Kidney epithelial cell (primary cell): ENCODE results near the gene MRPL53. TPM values are rescaled to one million over a fixed set of nuclear protein-coding genes. Genes with fewer than 3 reads are reported as not detected.

Experiments used
- DNase-seq: peaks from one replicate; pipeline ENCODE4 v3.0.0-alpha.2; 2010; ENCODE audit warnings: low read depth
- H3K27me3 ChIP-seq: 2 replicates; pipeline ENCODE4 v1.6.0; 2011; ENCODE audit warnings: low read length; ENCODE audit not compliant: control insufficient read depth, insufficient read depth
- H3K36me3 ChIP-seq: 2 replicates; pipeline ENCODE4 v1.5.1; 2011; ENCODE audit warnings: low read length; ENCODE audit not compliant: control insufficient read depth, insufficient read depth
- H3K4me3 ChIP-seq: 2 replicates; pipeline ENCODE4 v1.5.1; 2011; ENCODE audit warnings: low read depth, mild to moderate bottlenecking, control low read depth, low read length
- CTCF ChIP-seq: IDR thresholded peaks from 2 replicates; pipeline ENCODE4 v1.5.1; 2011; ENCODE audit warnings: mild to moderate bottlenecking, moderate library complexity, low read length, control low read depth, inconsistent platforms; ENCODE audit not compliant: insufficient read depth, poor library complexity, severe bottlenecking
- total RNA-seq: library from RNA; depleted of rRNA; stranded (reverse); fragments of >200 nt; gene quantifications from 2 replicates; pipeline ENCODE4 v1.2.3, GENCODE V29; 2015

Gene MRPL53
- total RNA-seq, 1 donor from 2014 or later: 24.6 TPM

- H3K27me3 ChIP-seq: no peaks in the 10 kb centered on the region
- peak overlapping the region; percentile 72 for H3K4me3 ChIP-seq
- H3K36me3 ChIP-seq: no peaks in the 10 kb centered on the region
- no peak for TF ChIP-seq CTCF
- DNase-seq: no peak
Observed at GRCh38 chr2:74439803-74440377, 32.6 kb downstream of the MRPL53 start.

- Histone ChIP-seq H3K27me3 (no peaks in the 10 kb centered on the region), H3K4me3 (peak overlapping the region; percentile 72), H3K36me3 (no peaks in the 10 kb centered on the region)
- TF ChIP-seq CTCF: no peak
- no peak for DNase-seq
Observed at GRCh38 chr2:74439373-74439772, 33.1 kb downstream of the MRPL53 start.

- TF ChIP-seq CTCF: no peak
- Histone ChIP-seq H3K36me3 (no peaks in the 10 kb centered on the region), H3K27me3 (no peaks in the 10 kb centered on the region), H3K4me3 (no peak overlapping the region)
- no peak for DNase-seq
Observed at GRCh38 chr2:74438248-74438647, 34.2 kb downstream of the MRPL53 start.

- no peak for TF ChIP-seq CTCF
- H3K36me3 ChIP-seq: no peaks in the 10 kb centered on the region
- H3K27me3 ChIP-seq: no peaks in the 10 kb centered on the region
- DNase-seq: no peak
- H3K4me3 ChIP-seq: no peak overlapping the region
Observed at GRCh38 chr2:74436848-74437695, 35.4 kb downstream of the MRPL53 start.

GRCh38 chr2:74436111-74436805 lies 36.2 kb downstream of the MRPL53 start:
- Histone ChIP-seq H3K4me3 (no peak overlapping the region), H3K27me3 (no peaks in the 10 kb centered on the region), H3K36me3 (no peaks in the 10 kb centered on the region)
- no peak for TF ChIP-seq CTCF
- no peak for DNase-seq
